WERI-Rb-1 (cell line): Measurements from ENCODE around the gene EXD1.

Source experiments
- DNase-seq: peaks from one replicate; pipeline ENCODE4 v3.0.0-alpha.2; 2020
- H3K27ac ChIP-seq: fragments of 250-450 bp; sonication (Bioruptor Pico); 2 replicates; pipeline ENCODE4 v1.5.1; 2020; ENCODE audit warnings: mild to moderate bottlenecking, moderate library complexity
- H3K27me3 ChIP-seq: fragments of 250-450 bp; sonication (Bioruptor Pico); 2 replicates; pipeline ENCODE4 v1.5.1; 2021; ENCODE audit warnings: mild to moderate bottlenecking, low read depth, moderate library complexity; ENCODE audit not compliant: insufficient read depth, severe bottlenecking
- H3K36me3 ChIP-seq: fragments of 250-450 bp; sonication (Bioruptor Pico); 2 replicates; pipeline ENCODE4 v1.5.1; 2020; ENCODE audit warnings: mild to moderate bottlenecking, moderate library complexity
- H3K4me3 ChIP-seq: 2 replicates; pipeline ENCODE4 v1.5.1; 2011; ENCODE audit warnings: low read depth, mild to moderate bottlenecking, control low read depth, low read length
- H3K9me3 ChIP-seq: fragments of 250-450 bp; sonication (Bioruptor Pico); 2 replicates; pipeline ENCODE4 v1.5.1; 2021; ENCODE audit warnings: mild to moderate bottlenecking, moderate library complexity; ENCODE audit not compliant: severe bottlenecking
- TF ChIP-seq, protein P1 (sequence below): IDR thresholded peaks from 2 replicates; pipeline ENCODE4 v1.5.1; 2011; ENCODE audit warnings: low read depth, mild to moderate bottlenecking, control low read depth, inconsistent platforms, low read length

Gene EXD1

DNA sequence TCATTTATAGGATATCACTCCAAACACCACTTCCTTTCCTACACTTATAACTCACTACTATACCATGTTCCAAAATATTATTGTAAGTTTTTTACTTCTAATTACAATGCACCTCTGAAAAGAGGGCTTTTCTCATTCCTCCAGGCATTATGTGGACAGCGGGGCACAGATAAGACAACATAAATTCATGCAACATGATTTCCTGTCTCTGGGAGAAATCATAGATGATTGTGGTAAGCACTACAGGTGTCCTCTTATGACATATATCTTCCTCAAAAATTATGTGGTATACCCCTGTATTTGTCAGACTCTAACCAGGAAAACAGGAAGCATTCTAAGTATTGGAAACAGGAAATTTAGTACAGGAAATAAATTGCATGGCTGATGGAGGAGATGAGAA is 68.8 kb downstream of the EXD1 start:
- DNase-seq, result no peak
- TF ChIP-seq, protein P1, sequence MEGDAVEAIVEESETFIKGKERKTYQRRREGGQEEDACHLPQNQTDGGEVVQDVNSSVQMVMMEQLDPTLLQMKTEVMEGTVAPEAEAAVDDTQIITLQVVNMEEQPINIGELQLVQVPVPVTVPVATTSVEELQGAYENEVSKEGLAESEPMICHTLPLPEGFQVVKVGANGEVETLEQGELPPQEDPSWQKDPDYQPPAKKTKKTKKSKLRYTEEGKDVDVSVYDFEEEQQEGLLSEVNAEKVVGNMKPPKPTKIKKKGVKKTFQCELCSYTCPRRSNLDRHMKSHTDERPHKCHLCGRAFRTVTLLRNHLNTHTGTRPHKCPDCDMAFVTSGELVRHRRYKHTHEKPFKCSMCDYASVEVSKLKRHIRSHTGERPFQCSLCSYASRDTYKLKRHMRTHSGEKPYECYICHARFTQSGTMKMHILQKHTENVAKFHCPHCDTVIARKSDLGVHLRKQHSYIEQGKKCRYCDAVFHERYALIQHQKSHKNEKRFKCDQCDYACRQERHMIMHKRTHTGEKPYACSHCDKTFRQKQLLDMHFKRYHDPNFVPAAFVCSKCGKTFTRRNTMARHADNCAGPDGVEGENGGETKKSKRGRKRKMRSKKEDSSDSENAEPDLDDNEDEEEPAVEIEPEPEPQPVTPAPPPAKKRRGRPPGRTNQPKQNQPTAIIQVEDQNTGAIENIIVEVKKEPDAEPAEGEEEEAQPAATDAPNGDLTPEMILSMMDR, result no peak
- Histone ChIP-seq H3K27ac (no peak overlapping the region), H3K27me3 (no peaks in the 10 kb centered on the region), H3K9me3 (no peaks in the 10 kb centered on the region), H3K4me3 (no peak overlapping the region), H3K36me3 (no peaks in the 10 kb centered on the region)

DNA sequence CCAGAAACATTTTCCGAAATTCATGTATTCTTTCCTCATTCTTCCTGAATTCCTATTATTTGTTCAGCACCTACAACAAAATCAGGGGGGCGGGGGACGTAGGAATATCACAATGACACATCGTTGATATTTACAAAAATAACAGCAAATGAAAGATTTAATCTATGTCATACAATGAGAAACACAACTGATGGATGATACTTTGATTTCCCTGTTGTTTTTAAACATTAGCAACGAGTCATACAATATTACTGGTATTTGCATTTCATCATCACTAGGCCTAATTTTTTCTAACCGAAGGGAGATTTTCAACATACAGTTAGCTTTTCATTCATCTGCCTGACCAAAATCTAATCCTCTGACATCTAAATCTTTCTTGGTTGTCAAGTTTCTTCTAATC is 69.2 kb downstream of the EXD1 start:
- Histone ChIP-seq H3K27me3 (no peaks in the 10 kb centered on the region), H3K9me3 (no peaks in the 10 kb centered on the region), H3K27ac (no peak overlapping the region), H3K36me3 (no peaks in the 10 kb centered on the region), H3K4me3 (no peak overlapping the region)
- TF ChIP-seq, protein P1, result no peak
- DNase-seq, result no peak

DNA sequence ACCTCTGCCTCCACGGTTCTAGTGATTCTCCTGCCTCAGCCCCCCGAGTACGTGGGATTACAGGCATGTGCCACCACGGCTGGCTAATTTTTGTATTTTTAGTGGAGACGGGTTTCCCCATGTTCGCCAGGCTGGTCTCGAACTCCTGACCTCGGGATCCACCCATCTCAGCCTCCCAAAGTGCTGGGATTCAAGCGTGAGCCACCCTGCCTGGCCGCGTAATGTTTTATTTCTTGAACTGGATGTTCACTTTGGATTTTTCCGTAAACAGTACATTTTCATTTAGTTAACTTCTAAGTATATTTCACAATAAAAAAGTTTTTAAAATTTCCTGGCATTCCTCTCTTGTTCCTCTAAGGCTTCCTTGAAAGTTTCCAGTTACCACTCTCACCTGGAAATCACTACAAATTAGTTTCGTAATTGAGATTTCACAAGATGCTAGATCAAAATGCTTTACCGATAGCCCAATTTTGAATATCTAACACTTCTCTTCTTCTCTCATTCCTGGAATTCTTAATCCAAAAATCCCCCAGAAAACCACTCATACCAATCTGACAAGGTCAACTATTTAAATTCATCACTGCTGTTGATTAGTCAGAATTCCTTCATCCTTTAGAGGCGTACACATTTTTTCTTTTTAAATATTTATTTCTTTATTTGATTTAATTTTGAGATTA is 69.8 kb downstream of the EXD1 start:
- no peaks in the 10 kb centered on the region for H3K9me3 ChIP-seq
- H3K27ac ChIP-seq, result no peak overlapping the region

DNA sequence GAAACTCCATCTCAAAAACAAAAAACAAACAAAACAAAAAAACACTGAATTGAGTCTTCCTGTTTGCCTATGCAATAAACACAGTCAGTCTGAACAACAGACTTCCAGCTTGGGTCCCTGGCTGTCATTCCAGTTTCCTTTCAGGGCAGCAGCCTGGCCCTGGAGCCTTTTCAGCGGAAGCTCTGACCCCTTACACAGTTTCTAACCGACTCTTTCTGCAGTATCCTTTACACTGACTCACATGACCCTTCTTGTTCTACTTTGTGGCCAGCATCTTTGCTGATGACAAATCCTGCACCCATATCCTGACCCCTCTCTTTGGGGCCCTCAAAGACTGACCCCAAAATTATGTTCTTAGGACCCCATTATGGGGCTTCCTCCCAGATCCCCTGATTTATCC is 76.1 kb downstream of the EXD1 start:
- no peak overlapping the region for H3K27ac ChIP-seq
- no peak overlapping the region for H3K4me3 ChIP-seq
- no peaks in the 10 kb centered on the region for H3K27me3 ChIP-seq
- TF ChIP-seq, protein P1, result no peak
- no peaks in the 10 kb centered on the region for H3K9me3 ChIP-seq
- H3K36me3 ChIP-seq, result no peaks in the 10 kb centered on the region
- DNase-seq, result no peak

More for the DNA sequence above, 69.8 kb downstream of the EXD1 start:
- TF ChIP-seq, protein P1, result no peak
- no peaks in the 10 kb centered on the region for H3K36me3 ChIP-seq
- H3K27me3 ChIP-seq, result no peaks in the 10 kb centered on the region
- H3K4me3 ChIP-seq, result no peak overlapping the region
- no peak for DNase-seq

DNA sequence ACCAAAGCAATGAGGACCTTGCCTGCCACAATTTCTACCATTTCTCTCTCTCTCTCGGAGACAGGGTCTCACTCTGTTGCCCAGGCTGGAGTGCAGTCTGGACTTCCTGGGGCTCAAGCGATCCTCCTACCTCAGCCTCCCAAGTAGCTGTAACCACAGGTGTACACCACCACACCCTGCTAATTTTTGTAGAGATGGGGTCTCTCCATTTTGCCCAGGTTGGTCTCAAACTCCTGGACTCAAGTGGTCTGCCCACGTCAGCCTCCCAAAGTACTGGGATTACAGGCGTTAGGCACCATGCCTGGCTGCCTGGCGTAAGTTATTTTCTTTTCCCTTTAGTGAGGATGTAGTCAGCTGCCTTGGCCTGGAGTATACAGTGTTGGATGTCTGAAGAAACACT is 76.8 kb downstream of the EXD1 start:
- H3K4me3 ChIP-seq, result no peak overlapping the region
- no peak for DNase-seq
- no peaks in the 10 kb centered on the region for H3K36me3 ChIP-seq
- H3K27ac ChIP-seq, result no peak overlapping the region
- TF ChIP-seq, protein P1, result no peak
- H3K27me3 ChIP-seq, result no peaks in the 10 kb centered on the region
- H3K9me3 ChIP-seq, result no peaks in the 10 kb centered on the region

DNA sequence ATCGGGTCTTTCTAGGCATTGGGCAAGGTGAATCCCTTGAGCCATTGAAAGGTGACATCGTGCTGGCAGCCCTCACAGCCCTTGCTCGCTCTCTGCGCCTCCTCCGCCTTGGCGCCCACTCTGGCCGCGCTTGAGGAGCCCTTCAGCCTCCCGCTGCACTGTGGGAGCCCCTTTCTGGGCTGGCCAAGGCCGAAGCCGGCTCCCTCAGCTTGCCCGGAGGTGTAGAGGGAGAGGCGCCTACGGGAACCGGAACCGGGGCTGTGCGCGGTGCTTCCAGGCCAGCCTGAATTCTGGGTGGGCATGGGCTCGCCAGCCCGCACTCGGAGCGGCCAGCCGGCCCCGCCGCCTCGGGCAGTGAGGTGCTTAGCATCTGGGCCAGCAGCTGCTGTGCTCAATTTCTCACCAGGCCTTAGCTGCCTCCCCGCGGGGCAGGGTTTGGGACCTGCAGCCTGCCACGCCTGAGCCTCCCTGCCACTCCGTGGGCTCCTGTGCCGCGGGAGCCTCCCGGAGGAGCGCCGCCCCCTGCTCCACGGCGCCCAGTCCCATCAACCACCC is 79.0 kb downstream of the EXD1 start:
- no peak overlapping the region for H3K4me3 ChIP-seq
- TF ChIP-seq, protein P1, result no peak
- no peak overlapping the region for H3K27ac ChIP-seq
- H3K9me3 ChIP-seq, result no peaks in the 10 kb centered on the region
- no peak for DNase-seq
- no peaks in the 10 kb centered on the region for H3K27me3 ChIP-seq
- H3K36me3 ChIP-seq, result no peaks in the 10 kb centered on the region
